NK-92 (cell line): Measurements from ENCODE around the gene TANGO6.
"Not testable (repeated sequence)": the region's sequence is repeated elsewhere in the genome, so short reads cannot be mapped to it uniquely, and the experiment has no call there.

Source experiments
- DNase-seq: peaks from one replicate; lab custom pipeline; 2025; ENCODE audit not compliant: unreplicated experiment; lab: John Stamatoyannopoulos, UW

The TANGO6 gene

DNA sequence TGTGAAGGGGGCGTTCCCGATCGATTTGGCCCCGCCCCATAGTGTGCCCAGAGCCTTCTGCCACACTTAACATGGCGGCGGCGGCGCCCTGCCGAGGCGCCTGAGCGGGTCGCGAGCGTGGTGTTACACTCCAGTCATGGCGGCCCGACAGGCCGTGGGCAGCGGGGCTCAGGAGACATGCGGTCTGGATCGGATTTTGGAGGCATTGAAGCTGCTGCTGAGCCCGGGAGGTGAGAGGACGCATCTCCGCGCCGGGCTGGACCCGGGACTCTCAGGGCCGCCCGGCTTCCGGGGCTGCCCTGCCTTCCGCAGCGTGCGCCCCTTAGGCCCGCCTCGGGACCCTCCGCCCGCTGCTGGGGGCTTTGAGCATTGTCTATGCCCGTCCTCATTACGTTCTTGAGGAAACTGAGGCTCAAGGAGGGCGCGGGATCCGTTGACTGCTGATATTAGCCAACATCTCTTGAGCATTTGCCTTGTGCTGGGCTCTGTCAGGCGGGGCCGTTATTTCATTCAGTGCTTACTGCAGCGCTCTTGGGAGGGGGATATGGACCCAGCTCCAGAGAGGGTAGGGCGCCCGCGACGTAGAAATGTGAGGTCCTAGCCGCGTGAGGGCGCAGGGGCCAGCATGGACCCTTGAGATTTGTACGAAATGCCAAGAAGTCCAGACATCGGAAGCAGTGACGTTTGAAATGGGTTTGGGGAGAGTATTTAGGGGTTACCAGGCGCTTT is at the start of gene TANGO6:
TANGO6 (plus strand) TSS at position 50 of the 729 bp plus-strand sequence; CDS start at position 137, 87 bp downstream.
- peak; percentile 32 for DNase-seq

DNA sequence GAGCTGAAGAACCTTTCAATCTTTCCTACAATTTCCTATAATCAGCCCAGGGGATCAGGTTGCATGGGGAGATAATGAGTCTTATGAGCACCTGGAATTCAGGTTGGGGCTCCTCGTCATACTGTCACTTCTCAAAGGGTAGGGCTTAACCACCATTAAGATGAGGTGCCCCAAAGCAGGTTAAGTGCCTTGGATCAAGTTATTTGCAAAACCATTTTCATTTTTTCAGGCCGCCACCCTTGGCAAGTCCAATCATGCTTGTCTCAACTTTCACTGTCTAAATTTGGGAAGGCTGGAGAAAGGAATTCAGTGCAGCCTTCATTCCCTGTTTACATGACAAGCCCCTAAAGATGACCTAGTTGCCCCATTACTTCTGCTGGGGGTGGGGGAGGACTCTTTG is 44.9 kb upstream of the TANGO6 start:
- DNase-seq, result no peak

DNA sequence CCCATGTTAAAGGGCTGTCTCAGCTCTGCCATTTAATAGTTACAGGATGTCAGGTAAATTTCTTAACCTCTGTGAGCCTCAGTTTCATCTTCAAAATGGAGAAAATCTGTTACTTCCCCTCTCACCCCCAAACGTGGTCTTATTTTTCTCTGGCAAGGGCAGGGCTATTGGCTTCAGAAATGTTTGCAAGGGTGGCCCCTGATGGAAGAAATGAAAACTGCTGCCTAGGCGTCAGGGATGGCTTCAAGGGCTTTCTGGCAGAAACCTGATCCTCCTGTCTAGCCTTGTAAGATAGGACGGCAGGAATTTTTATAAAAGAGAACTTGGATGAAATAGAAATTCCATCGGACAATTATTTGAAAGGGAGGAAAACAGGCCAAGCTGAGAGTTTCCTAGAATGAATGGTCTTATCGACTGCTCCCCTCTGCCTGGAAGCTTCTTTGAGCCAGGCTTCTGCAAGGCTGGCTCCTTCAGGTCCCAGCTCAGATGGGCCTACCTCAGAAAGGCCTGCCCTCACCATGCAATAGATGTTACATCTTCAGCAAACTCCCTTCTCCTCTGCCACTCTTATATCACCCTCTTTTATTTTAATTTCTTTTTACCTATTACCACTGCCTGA is 43.0 kb upstream of the TANGO6 start:
- DNase-seq, result no peak

DNA sequence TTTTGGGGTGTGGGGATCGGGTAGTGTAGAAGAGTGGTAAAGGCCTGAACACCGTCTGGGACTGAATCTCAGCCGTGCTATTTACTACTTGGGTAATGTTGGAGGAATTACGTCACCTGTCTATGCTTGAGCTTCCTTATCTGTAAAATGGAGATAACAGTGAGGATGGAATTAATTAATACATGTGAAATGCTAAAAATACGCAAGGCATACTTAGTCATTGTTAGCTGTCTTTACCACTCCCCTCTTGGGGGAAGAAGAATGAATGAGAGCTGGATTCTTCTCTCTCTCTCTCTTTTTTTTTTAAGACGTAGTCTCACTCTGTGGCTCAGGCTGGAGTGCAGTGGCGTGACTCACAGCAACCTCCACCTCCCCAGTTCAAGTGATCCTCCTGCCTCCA is 41.1 kb upstream of the TANGO6 start:
- no peak for DNase-seq

DNA sequence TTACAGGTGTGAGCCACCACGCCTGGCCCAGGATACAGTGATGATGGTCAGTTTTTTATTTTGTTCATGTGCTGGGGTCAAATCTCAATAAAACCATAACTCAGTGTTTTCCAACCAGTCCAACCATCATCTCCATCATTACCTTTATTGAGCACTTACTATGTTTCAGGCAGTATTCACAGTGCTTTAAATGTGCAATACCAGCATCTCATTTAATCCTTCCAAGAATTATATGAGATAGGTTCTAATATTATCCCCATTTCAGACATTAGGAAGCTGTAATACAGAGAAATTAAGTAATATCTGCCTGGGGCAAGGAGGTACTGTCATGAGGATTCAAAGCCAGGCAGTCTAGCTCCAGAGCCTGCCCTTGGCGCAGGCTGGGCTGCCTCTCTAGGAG is 36.9 kb upstream of the TANGO6 start:
- DNase-seq, result no peak

DNA sequence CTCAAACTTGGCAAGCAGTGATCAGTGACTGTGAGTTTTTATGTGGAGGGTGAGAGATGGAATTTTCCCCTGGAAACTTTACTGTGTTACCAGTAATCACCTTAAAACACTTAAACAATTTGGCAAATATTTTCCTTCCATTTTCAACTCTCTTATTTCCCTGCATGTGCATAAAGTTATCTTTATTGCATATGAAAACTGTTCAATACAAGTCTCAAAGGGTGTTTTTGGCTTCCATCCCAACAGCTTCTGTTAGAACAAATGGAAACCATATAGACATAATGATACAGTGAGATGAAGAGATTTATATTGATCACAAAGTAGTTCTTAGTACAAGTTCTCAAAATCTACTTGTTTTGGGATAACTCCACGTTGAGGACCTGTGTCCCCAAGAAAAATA is 36.4 kb upstream of the TANGO6 start:
- no peak for DNase-seq

DNA sequence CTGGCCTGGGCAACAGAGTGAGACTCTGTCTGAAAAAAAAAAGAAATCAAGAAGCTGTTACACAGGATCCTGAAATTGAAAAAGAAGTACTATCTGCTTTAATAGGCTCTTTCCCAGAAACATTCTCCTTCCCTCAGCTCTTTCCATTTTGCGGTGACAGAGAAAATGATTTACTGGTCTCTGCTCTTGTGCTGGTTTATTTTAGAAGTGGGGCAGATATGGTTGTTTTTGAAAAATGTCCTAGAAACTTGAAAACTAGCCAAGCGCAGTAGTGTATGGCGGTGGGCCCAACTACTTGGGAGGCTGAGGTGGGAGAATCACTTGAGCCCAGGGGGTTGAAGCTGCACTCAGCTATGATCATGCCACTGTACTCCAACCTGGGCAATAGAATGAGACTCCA is 28.8 kb upstream of the TANGO6 start:
- DNase-seq, result no peak

DNA sequence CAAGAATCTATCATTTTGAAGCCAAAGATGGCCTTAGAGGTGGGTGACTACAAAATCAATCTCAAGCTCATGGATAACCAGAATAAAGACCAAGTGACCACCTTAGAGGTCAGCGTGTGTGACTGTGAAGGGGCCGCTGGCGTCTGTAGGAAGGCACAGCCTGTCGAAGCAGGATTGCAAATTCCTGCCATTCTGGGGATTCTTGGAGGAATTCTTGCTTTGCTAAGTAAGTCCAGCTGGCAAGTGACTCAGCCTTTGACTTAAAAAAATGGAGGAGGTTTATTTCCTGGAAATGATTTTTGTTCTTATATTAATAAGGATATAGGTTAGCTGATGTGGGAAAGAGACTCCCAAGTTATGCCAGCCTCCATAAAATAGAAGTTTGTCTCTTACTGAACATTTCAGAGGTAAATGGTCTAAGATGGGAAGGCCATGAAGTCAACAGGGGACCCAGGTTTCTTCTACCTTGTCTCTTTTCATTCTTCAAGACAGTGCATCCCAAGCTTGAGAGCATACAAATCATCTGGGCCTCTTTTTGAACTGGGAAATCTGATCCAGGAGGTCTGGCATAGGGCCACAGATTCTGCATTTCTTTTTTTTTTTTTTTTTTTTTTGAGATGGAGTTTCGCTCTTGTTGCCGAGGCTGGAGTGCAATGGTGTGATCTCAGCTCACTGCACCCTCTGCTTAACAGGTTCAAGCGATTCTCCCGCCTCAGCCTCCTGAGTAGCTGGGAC is 19.8 kb upstream of the TANGO6 start:
- no peak for DNase-seq

DNA sequence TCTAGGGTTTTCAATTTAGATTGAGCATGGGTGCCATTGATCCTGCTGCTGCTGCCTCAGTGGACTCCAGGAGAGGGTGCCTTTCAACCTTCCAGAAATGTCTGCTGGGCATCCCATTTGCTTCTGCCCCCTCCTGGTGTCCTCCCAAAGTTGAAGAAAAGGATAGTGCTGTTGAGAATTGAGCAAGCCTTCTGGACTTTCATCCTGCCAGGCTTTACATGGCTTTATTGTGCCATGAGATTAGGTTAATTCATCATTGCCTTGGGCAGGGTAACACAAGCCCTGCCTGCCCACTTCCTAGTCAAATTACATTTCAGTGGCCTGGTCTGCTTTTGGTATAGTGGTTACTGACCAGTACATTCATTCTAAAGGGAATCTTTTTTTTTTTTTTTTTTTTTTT is 17.9 kb upstream of the TANGO6 start:
- no peak for DNase-seq

DNA sequence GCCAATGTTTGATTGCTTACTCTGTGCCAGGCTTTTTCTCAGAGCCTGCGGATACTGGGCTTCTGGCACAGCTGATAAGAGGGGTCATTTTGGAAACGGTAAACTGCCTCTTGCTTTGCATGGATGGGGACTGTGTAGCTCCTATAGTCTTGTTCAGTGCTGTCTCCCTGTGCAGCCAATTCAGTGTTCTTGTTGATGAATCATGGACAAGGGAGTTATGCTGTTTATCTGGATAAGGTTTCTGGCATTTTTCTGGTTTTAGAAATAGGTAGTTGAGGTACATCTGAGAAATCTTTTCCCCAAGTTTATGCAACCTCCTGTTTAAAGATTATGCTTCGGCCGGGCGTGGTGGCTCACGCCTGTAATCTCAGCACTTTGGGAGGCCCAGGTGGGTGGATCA is 16.7 kb upstream of the TANGO6 start:
- no peak for DNase-seq

DNA sequence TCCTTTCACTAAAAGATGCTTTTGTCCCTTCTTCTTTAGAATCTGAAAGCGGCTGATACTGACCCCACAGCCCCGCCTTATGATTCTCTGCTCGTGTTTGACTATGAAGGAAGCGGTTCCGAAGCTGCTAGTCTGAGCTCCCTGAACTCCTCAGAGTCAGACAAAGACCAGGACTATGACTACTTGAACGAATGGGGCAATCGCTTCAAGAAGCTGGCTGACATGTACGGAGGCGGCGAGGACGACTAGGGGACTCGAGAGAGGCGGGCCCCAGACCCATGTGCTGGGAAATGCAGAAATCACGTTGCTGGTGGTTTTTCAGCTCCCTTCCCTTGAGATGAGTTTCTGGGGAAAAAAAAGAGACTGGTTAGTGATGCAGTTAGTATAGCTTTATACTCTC is 10.1 kb upstream of the TANGO6 start:
- DNase-seq, result no peak

DNA sequence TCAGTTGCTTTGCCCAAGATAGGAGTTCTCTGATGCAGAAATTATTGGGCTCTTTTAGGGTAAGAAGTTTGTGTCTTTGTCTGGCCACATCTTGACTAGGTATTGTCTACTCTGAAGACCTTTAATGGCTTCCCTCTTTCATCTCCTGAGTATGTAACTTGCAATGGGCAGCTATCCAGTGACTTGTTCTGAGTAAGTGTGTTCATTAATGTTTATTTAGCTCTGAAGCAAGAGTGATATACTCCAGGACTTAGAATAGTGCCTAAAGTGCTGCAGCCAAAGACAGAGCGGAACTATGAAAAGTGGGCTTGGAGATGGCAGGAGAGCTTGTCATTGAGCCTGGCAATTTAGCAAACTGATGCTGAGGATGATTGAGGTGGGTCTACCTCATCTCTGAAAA is 8.8 kb upstream of the TANGO6 start:
- no peak for DNase-seq

DNA sequence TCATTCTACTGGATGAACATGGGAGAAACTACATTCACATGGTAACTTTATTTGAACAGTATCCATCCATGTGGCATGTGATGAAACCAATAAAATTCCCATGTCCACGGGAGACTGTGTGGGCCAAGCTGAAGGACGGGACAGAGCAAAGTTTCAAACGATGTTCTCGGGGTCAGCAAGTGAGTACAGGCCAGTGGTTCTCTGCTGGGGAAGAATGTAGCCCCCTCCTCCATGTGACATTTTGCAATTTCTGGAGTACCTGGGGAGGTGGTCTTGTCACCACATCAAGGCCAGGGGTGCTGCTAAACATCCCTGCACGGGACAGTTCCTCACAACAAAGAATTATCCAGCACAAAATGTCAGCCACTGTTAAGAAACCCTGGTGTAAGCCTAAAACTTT is 7.4 kb upstream of the TANGO6 start:
- DNase-seq, result no peak

DNA sequence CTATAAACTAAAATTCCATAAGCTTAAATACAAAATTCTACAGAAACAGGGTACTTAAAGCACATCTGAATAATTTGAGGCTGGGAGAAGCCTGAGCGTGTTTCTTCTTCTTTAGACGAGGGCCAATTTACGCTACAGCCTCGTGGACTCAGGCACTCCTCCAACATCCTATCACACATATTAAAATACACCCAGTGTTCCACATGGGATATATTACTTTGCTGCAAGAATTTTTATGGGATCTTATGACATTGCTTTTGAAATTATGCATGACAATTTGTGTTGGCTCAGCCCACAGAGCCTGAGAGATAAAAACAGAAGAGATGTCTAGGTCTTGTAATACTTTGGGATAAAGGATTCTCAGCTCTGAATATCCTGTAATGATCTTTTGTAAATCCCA is 3.5 kb upstream of the TANGO6 start:
- DNase-seq, result no peak

DNA sequence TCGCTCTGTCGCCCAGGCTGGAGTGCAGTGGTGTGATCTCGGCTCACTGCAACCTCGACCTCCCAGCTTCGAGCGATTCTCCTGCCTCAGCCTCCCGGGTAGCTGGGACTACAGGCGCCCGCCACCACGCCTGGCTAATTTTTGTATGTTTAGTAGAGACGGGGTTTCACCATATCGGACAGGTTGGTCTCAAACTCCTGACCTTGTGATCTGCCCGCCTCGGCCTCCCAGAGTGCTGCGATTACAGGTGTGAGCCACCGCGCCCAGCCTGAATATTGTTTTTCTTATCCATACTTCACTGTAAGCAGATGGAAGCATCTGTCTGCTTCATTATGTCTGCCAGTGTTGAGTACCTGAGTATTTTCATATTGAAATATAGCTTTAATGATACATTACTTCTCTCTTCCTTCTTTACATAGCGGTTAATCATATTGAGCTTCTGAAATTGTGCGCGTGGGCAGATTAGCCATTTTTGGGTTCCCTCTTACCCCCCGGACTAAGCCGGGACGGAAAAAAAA is 308 bp upstream of the TANGO6 start:
- DNase-seq, result not testable (repeated sequence)

DNA sequence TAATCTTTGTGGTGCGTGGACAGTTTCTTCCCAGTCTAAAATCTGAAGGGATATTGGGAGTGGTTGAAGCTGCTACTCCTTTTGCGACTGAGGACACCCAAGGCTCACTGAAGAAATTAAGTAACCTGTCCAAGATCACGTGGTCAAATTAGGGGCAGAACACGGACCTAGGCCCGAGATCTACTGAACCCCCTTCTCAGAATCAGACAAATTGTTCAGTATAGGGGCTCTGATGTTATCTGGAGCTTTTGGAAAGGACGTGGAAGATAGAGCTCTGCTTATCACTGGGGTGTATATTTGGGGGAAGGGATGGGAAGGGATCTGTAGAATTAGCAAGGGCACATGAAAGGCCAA is 857 bp downstream of the TANGO6 start:
- no peak for DNase-seq

DNA sequence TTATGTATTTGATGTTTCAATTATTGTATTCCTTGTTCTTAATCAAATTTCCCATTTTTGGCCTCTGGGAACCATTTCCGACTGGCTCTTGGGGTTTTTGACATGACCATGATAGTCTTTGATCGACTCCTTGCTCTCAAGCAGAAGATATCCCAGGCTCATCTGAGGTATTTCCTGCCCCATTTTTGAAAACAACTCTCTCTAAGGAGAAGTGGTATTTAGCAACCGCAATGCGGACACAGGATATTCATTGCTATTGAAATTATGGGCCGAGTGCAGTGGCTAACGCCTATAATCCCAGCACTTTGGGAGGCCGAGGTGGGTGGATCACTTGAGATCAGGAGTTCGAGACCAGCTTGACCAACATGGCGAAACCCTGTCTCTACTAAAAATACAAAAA is 5.5 kb downstream of the TANGO6 start:
- no peak for DNase-seq

DNA sequence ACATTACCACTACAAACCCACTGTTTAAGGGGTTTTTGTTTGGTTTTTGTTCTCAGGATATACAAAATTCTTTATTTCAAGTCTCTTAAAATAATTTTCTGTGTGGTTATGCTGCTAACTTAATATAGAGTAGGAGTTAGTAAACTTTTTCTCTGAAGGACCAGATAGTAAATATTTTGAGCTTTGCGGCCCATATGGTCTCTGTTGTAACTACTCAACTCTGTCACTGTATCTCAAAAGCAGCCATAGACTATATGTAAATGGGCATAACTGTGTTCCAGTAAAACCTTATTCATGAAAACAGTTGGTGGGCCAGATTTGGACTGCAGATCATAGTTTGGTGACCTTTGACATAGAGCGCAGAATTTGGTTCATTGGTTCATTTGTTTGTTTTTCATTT is 7.2 kb downstream of the TANGO6 start:
- DNase-seq, result no peak

DNA sequence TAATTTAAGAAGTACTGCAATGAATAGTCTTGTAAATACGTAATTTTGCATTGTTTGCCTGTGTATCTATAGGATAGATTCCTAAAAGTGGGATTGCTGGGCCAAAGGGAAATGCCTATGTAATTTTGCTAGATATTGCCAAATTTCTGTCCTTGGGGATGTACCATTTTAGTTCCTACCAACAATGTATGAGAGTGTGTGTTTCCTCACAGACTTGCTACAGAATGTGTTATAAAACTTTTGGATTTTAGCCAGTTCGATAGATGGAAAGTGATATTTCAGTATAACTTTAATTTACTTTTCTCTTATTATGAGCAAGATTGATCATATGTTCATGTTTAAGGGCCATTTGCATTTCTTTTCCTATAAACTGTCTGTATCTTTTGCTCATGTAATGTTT is 8.3 kb downstream of the TANGO6 start:
- DNase-seq, result no peak

DNA sequence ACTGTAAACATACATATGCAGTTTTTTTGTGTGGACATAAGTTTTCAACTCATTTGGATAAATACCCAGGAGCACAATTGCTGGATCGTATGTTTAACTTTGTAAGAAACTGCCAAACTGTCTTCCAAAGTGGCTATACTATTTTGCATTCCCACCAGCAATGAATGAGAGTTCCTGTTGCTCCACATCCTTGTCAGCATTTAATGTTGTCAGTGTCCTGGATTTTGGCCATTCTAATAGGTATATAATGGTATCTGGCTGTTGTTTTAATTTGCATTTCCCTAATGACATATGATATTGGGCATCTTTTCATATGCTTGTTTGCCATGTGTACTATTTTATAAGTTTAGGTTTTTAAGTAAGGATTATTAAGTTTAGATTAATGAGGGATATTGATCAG is 14.1 kb downstream of the TANGO6 start:
- DNase-seq, result no peak

DNA sequence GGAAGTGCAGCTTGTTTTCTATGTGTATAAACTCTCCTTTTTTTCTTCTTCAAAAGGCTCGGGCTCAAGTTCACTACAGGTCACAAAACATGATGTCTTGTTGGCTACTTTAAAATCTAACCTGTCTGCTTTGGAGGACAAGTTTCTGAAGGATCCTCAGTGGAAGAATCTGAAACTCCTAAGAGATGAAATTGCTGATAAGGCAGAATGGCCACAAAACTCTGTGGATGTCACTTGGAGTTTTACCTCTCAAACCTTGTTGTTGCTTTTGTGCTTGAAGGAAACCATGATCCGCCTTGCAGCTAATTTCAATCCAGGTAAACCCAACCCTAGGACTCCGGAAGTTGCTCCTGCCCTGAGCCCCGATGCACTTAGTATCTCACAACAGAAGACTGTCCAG is 16.5 kb downstream of the TANGO6 start:
- DNase-seq, result no peak
